MCF 10A (cell line): ENCODE measurements around the gene DAB1. TPM values are rescaled to one million over a fixed set of nuclear protein-coding genes. Genes with fewer than 3 reads are reported as not detected.

ENCODE experiments used
- BruUV-seq: library from RNA; stranded (reverse); fragments of 400-500 nt; replicated peaks from 2 replicates; lab custom pipeline; 2021; lab: Mats Ljungman, UMichigan
- CTCF ChIA-PET: fragments of 300-600 bp; sonication (Branson Sonifier 250); formaldehyde crosslinking; extraction: SDS; loops from one replicate; lab custom pipeline; 2021; ENCODE audit warnings: antibody characterized with exemption, inconsistent platforms; lab: Yijun Ruan, JAX
- POLR2A ChIA-PET: fragments of 300-600, 350-650 bp; sonication (Branson Sonifier 250); formaldehyde crosslinking; extraction: SDS; loops from one replicate; lab custom pipeline; 2020; ENCODE audit warnings: antibody characterized with exemption, inconsistent platforms; lab: Yijun Ruan, JAX
- DNase-seq: peaks from one replicate; pipeline ENCODE4 v3.0.0-alpha.2; 2018; ENCODE audit not compliant: unreplicated experiment
- H3K27ac Mint-ChIP-seq: one replicate; pipeline ENCODE4 v1.8.0; 2022; ENCODE audit warnings: mild to moderate bottlenecking, low read depth, mixed read lengths; ENCODE audit not compliant: unreplicated experiment
- H3K27me3 Mint-ChIP-seq: one replicate; pipeline ENCODE4 v1.8.0; 2022; ENCODE audit warnings: mixed read lengths; ENCODE audit not compliant: insufficient read depth, unreplicated experiment
- H3K36me3 Mint-ChIP-seq: one replicate; pipeline ENCODE4 v1.8.0; 2022; ENCODE audit warnings: mild to moderate bottlenecking, moderate library complexity, mixed read lengths; ENCODE audit not compliant: insufficient read depth, unreplicated experiment
- H3K4me1 Mint-ChIP-seq: one replicate; pipeline ENCODE4 v1.8.0; 2022; ENCODE audit warnings: mixed read lengths; ENCODE audit not compliant: insufficient read depth, unreplicated experiment
- H3K4me3 Mint-ChIP-seq: one replicate; pipeline ENCODE4 v1.8.0; 2022; ENCODE audit warnings: mild to moderate bottlenecking, moderate library complexity, mixed read lengths; ENCODE audit not compliant: unreplicated experiment
- H3K9me3 Mint-ChIP-seq: one replicate; pipeline ENCODE4 v1.8.0; 2022; ENCODE audit warnings: mixed read lengths; ENCODE audit not compliant: unreplicated experiment
- CTCF ChIP-seq: fragments of 200-600 bp; IDR thresholded peaks from one replicate; pipeline ENCODE4 v1.8.0; 2022; ENCODE audit warnings: antibody characterized with exemption, mild to moderate bottlenecking; ENCODE audit not compliant: unreplicated experiment
- intact Hi-C: fragments of 100-400 bp; cut with micrococcal nuclease; formaldehyde crosslinking; loops from 2 replicates; pipeline ENCODE4 v1.14.1; 2022
- total RNA-seq: library from RNA; stranded (reverse); gene quantifications from 2 replicates; pipeline ENCODE4 v1.2.3, GENCODE V29; 2022

The DAB1 gene
- total RNA-seq, 1 experiment from 2014 or later: not detected

- no TSS peak for BruUV-seq
- Mint-ChIP-seq H3K36me3 (no peaks in the 10 kb centered on the region), H3K9me3 (no peaks in the 10 kb centered on the region), H3K4me1 (no peaks in the 10 kb centered on the region), H3K27me3 (peaks cover 20% of the 10 kb centered on the region), H3K27ac (no peak overlapping the region), H3K4me3 (no peak overlapping the region)
- intact Hi-C loops: no loop called here
- POLR2A ChIA-PET: no interaction called here
- CTCF ChIA-PET: interaction anchor here (1.3 kb wide), 1 partner anchor 18 kb away, joined by 4 read pairs; no protein-coding TSS in a partner anchor
- DNase-seq: no peak
- TF ChIP-seq CTCF: no peak
These were observed 251.8 kb downstream of the DAB1 start for GRCh38 chr1:57172040-57172439.

GRCh38 chr1:57167997-57168396 lies 255.9 kb downstream of the DAB1 start:
- H3K27ac Mint-ChIP-seq: no peak overlapping the region
- POLR2A ChIA-PET: no interaction called here
- H3K36me3 Mint-ChIP-seq: no peaks in the 10 kb centered on the region
- H3K4me1 Mint-ChIP-seq: no peaks in the 10 kb centered on the region
- DNase-seq: no peak
- TF ChIP-seq CTCF: no peak
- H3K27me3 Mint-ChIP-seq: peaks cover 30% of the 10 kb centered on the region
- no TSS peak for BruUV-seq
- no peaks in the 10 kb centered on the region for H3K9me3 Mint-ChIP-seq
- H3K4me3 Mint-ChIP-seq: no peak overlapping the region
- CTCF ChIA-PET: no interaction called here
- intact Hi-C loops: no loop called here

GRCh38 chr1:57165546-57165945 lies 258.3 kb downstream of the DAB1 start:
- H3K27me3 Mint-ChIP-seq: peaks cover 36% of the 10 kb centered on the region
- H3K4me3 Mint-ChIP-seq: no peak overlapping the region
- DNase-seq: no peak
- no peaks in the 10 kb centered on the region for H3K36me3 Mint-ChIP-seq
- intact Hi-C loops: no loop called here
- H3K9me3 Mint-ChIP-seq: no peaks in the 10 kb centered on the region
- no peak overlapping the region for H3K27ac Mint-ChIP-seq
- no peaks in the 10 kb centered on the region for H3K4me1 Mint-ChIP-seq
- POLR2A ChIA-PET: no interaction called here
- no TSS peak for BruUV-seq
- CTCF ChIA-PET: no interaction called here
- no peak for TF ChIP-seq CTCF

GRCh38 chr1:57164584-57164983 lies 259.3 kb downstream of the DAB1 start:
- DNase-seq: no peak
- no peak overlapping the region for H3K4me3 Mint-ChIP-seq
- no peaks in the 10 kb centered on the region for H3K4me1 Mint-ChIP-seq
- BruUV-seq: no TSS peak
- TF ChIP-seq CTCF: no peak
- H3K36me3 Mint-ChIP-seq: no peaks in the 10 kb centered on the region
- H3K27ac Mint-ChIP-seq: no peak overlapping the region
- intact Hi-C loops: no loop called here
- no peaks in the 10 kb centered on the region for H3K9me3 Mint-ChIP-seq
- POLR2A ChIA-PET: no interaction called here
- CTCF ChIA-PET: no interaction called here
- peaks cover 36% of the 10 kb centered on the region for H3K27me3 Mint-ChIP-seq
